ENCODE results near the gene GATAD2A. TPM values are rescaled to one million over a fixed set of nuclear protein-coding genes. Genes with fewer than 3 reads are reported as not detected.
"Not testable (repeated sequence)": the region's sequence is repeated elsewhere in the genome, so short reads cannot be mapped to it uniquely, and the experiment has no call there.

GATAD2A gene
- total RNA-seq, 3 donors from 2014 or later = 89.3 to 117 (median 107) TPM

- Histone ChIP-seq H3K36me3 (ENCODE audit: low read depth) (no peaks in the 10 kb centered on the region), H3K9me3 (no peaks in the 10 kb centered on the region), H3K4me3 (no peak overlapping the region), H3K4me1 (ENCODE audit: low read depth) (peaks cover 48% of the 10 kb centered on the region)
- DNase-seq = no peak
- no peak for TF ChIP-seq CTCF (IDR thresholded peaks at IDR 0.05)
- intact Hi-C loops (cut with DNase I, micrococcal nuclease) = no loop called here
- ATAC-seq = no peak
These were observed 18.4 kb upstream of the GATAD2A start for GRCh38 chr19:19387108-19387507.

GRCh38 chr19:19388568-19389555 is 16.6 kb upstream of the GATAD2A start:
- no peak overlapping the region for H3K4me3 ChIP-seq
- ATAC-seq (no peak), DNase-seq (no peak)
- no peaks in the 10 kb centered on the region for H3K36me3 ChIP-seq (ENCODE audit: low read depth)
- intact Hi-C loops (cut with DNase I, micrococcal nuclease) = no loop called here
- peaks cover 40% of the 10 kb centered on the region for H3K4me1 ChIP-seq (ENCODE audit: low read depth)
- no peak for TF ChIP-seq CTCF (IDR thresholded peaks at IDR 0.05)
- no peaks in the 10 kb centered on the region for H3K9me3 ChIP-seq

DNA sequence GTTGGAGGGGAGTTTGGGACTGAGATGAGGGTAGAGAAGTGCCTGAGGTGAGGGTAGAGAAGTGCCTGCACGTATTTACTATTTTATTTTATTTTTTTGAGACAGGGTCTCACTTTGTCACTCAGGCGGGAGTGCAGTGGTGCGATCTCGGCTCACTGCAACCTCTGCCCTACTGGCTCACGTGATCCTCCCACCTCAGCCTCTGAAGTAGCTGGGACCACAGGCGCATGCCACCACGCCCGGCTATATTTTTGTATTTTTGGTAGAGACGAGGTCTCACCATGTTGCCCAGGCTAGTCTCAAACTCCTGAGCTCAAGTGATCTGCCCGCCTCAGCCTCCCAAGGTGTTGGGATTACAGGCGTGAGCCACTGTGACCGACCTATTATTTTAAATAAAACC is 15.8 kb upstream of the GATAD2A start:
- DNase-seq; H3K4me3 ChIP-seq; ATAC-seq; H3K36me3 ChIP-seq (ENCODE audit: low read depth); intact Hi-C loops (cut with DNase I, micrococcal nuclease); H3K9me3 ChIP-seq: not testable (repeated sequence)
- H3K4me1 ChIP-seq (ENCODE audit: low read depth) = peaks cover 39% of the 10 kb centered on the region

GRCh38 chr19:19394333-19394732 is 11.1 kb upstream of the GATAD2A start:
- intact Hi-C loops (cut with DNase I, micrococcal nuclease); ATAC-seq; H3K36me3 ChIP-seq (ENCODE audit: low read depth); DNase-seq; H3K9me3 ChIP-seq; H3K4me3 ChIP-seq: not testable (repeated sequence)
- H3K4me1 ChIP-seq (ENCODE audit: low read depth) = peaks cover 18% of the 10 kb centered on the region

GRCh38 chr19:19399733-19400433 is 5.6 kb upstream of the GATAD2A start:
- peaks cover 9% of the 10 kb centered on the region for H3K4me1 ChIP-seq (ENCODE audit: low read depth)
- H3K4me3 ChIP-seq = no peak overlapping the region
- no peaks in the 10 kb centered on the region for H3K9me3 ChIP-seq
- no peak for DNase-seq
- no peak for ATAC-seq
- H3K36me3 ChIP-seq (ENCODE audit: low read depth) = no peaks in the 10 kb centered on the region
- intact Hi-C loops (cut with DNase I, micrococcal nuclease) = loop anchor here in 1 of 2 donors (10.0 kb wide), 1 partner anchor 85 kb away; no protein-coding TSS in a partner anchor
- TF ChIP-seq CTCF (IDR thresholded peaks at IDR 0.05) = no peak

- DNase-seq = no peak
- Histone ChIP-seq H3K4me3 (no peak overlapping the region), H3K4me1 (ENCODE audit: low read depth) (peaks cover 20% of the 10 kb centered on the region), H3K36me3 (ENCODE audit: low read depth) (no peaks in the 10 kb centered on the region), H3K9me3 (no peaks in the 10 kb centered on the region)
- TF ChIP-seq CTCF (IDR thresholded peaks at IDR 0.05) = no peak
- ATAC-seq = no peak
- intact Hi-C loops (cut with DNase I, micrococcal nuclease) = loop anchor here in 1 of 2 donors (10.0 kb wide), 1 partner anchor 82 kb away; no protein-coding TSS in a partner anchor
These were observed 2.7 kb upstream of the GATAD2A start for GRCh38 chr19:19402656-19403372.

Measured in mucosa of descending colon (tissue), 3 donors.